HG03565 (cell line): ENCODE results near the gene PTN.
"Not testable (repeated sequence)": the region's sequence is repeated elsewhere in the genome, so short reads cannot be mapped to it uniquely, and the experiment has no call there.

Source experiments
- ATAC-seq: cut with Tn5 transposase; IDR thresholded peaks from one replicate; pipeline ENCODE4 v1.9.1; 2021; ENCODE audit warnings: mild to moderate bottlenecking, moderate library complexity; ENCODE audit not compliant: unreplicated experiment

PTN gene

GRCh38 chr7:137268001-137268865, 75.3 kb downstream of the PTN start:
- not testable (repeated sequence) for ATAC-seq

- no peak for ATAC-seq
Measured at GRCh38 chr7:137266764-137267163, 76.8 kb downstream of the PTN start.

- ATAC-seq = not testable (repeated sequence)
Measured at GRCh38 chr7:137265480-137265879, 78.1 kb downstream of the PTN start.

- ATAC-seq = no peak
Measured at GRCh38 chr7:137262599-137262998, 80.9 kb downstream of the PTN start.

- ATAC-seq = no peak
Measured at GRCh38 chr7:137258552-137258951, 85.0 kb downstream of the PTN start.

DNA sequence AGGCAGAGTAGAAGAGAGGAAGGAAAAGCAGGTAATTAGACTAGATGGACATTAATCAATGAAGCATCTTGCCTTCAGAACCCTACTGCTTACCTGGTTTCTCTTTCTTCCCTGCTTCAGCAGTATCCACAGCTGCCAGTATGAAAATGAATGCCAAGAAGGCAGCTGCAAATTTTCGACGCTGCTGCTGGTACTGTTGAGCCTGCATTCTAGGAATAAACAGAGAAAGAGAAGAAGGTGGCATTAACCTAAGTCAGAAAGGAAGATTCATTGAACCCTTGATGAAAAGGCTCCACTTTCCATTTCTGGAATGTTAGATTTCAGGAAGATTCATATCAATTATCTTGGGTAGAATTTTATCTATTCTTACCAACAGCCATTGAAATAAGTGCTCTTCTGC, 88.8 kb downstream of the PTN start:
- no peak for ATAC-seq

DNA sequence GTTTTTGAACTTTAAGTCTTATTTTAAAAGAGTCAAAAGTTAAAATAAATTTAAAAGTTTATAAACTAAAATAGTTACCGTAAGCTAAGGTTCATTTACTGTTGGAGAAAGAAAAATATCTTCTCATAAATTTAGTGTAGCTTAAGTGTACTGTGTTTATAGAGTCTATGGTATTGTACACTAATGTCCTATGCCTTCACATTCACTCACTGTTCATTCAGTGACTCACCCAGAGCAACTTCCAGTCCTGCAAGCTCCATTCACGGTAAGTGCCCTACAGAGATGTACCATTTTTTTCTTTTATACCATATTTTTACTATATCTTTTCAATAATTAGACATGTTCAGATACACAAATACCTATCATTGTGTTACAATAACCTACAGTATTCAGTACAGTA, 97.6 kb downstream of the PTN start:
- no peak for ATAC-seq

DNA sequence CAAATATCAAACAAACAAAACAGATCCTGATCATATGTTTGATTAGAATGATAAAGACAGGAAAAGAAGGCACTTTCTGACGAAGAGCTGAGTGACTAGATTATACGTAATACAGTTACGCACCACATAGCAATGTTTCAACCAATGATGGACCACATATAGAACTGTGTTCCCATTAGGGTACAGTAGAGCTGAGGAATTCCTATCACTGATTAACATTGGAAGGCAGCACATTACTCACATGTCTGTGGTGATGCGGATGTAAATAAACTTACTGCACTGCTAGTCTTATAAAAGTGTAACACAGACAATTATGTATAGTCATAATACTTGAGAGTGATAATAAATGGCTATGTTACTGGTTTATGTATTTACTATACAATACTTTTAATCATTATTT, 98.3 kb downstream of the PTN start:
- no peak for ATAC-seq

DNA sequence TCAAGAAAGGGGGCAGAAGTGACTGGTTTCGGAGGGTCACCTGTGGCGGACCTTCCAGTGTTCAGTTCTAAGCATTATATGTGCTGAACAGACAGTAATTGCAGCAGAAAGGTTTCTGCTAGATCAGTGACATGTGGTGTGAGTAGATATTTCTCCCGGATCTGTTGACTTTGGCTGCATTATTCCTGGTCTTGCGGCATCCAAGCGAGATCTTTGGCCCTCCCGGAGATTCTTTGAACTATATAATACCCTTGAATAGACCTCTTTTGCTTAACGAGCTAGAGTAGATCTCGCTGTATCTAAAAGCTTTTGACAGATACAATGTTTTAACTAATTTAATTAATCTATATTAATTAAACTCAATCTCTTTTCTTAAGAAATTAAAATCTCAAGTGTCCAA, 99.8 kb downstream of the PTN start:
- ATAC-seq = no peak

DNA sequence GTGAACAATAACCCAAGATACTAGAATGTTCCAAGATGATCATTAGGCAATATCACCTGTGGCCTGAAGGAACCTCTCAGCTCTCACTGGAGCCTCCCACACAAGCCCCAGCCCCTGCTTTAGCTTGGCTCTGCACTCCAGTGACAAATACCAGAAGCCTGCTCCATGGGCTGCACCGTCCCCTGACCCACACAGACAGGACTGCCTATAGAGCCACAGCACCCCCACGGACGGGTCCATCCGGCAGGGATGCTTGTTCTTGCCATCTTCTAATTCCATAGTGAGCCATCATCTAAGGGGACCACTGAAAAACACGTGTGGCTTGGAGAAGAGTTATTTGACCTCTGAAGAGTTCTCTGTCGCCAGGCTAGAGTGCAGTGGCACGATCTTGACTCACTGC, 100.9 kb downstream of the PTN start:
- ATAC-seq = no peak

GRCh38 chr7:137241655-137242360, 101.7 kb downstream of the PTN start:
- ATAC-seq = no peak

DNA sequence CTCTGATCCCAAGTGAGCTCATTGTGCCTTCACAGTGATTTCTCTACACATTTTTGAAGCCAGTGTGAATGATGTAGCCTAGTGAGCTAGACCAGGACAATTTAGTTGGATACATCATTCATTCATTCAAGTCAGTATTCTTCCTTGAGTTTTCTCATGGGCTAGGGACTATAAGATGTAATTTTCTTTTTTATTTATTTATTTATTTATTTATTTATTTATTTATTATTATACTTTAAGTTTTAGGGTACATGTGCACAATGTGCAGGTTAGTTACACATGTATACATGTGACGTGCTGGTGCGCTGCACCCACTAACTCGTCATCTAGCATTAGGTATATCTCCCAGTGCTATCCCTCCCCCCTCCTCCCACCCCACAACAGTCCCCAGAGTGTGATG, 104.3 kb downstream of the PTN start:
- not testable (repeated sequence) for ATAC-seq

DNA sequence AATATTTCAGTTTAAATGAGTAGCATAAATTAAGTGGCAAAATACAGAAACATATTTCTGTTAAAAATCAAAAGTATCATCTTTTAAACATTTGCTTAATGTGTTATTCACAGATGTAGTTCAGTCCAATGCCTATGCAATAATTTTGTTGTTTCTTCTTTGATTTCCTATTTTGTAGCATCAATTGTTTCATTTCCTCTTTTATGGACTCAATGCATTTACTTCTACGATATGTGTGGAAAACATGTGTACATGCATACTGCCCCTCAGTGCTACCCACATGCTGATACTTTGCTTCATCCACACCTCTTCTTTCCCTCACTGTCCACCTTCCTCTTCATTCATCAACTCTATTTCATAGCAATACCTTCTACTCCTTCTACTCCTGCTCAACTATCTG, 108.1 kb downstream of the PTN start:
- ATAC-seq = no peak

- ATAC-seq = no peak
Measured at GRCh38 chr7:137231167-137231566, 112.4 kb downstream of the PTN start.

DNA sequence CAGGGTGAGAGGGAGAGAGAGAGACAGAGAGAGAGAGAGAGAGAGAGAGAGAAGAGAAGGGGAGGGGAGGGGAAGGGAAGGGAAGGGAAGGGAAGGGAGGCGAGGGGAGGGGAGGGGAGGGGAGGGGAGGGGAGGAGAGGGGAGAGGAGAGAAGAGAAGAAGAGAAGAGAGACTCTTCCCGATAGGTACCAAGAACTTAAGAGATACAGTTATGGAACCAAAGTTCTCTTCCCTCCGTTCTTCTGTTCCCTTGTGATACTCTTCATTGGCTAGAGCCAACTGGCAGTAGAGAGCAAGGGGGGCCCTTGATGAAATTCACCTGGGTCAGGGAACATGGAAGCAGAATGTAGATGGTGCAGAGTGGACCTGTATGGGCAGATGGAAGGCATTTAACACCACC, 122.1 kb downstream of the PTN start:
- ATAC-seq = no peak

GRCh38 chr7:137213744-137214143, 129.8 kb downstream of the PTN start:
- ATAC-seq = no peak

DNA sequence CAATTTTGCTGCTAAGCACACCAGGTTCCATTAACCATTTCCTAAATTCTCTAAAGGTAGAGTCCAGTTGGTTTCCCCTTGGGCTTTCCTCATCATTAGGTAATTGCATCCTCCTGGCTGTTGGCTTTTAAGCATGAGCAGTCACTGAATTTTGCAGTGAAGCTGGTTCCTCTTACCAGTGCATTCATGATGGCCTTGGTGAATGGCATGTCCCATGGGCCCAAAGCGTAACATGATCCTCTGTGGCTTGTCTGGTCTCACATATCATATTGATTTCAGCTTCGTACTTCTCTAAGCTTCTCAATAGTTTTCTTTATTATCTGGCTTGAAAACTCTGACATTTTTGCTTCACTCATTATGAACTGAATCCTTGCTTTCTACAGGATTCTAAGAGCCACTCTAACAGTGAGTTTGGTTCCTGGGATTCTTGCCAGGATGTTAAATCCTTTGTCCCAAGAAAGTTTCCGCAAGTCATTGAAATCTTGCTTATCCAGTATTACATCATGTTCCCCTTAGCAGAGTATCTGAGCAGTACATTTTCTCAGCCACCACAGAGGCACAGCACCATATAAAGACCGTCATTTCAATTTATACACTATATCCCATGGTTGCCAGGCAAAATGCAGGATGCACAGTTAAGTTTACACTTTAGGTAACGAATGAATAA, 134.2 kb downstream of the PTN start:
- no peak for ATAC-seq

- ATAC-seq = no peak
Measured at GRCh38 chr7:137206770-137207169, 136.8 kb downstream of the PTN start.

GRCh38 chr7:137204246-137204645, 139.3 kb downstream of the PTN start:
- no peak for ATAC-seq

DNA sequence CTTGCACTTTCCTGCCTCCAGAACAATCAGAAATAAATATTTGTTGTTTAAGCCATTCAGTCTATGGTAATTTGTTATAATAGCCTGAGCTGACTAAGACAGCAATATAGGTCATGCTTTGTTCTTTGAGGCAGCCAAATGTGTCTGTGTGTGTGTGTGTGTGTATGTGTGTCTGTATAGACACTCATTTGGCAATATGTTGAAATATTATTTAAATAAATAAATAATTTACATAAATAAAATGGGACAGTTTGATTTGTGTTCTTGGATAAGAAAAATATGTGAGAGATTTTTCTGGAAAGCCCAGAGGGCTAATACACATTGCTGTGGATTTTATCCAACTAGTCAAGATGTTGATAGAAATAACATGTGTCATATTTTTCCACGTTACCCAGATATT, 140.2 kb downstream of the PTN start:
- ATAC-seq = no peak

GRCh38 chr7:137196648-137197047, 146.9 kb downstream of the PTN start:
- no peak for ATAC-seq

- ATAC-seq = no peak
Measured at GRCh38 chr7:137195996-137196395, 147.5 kb downstream of the PTN start.
